Tibial artery (tissue), 4 donors: ENCODE data around the gene MAP3K3.

Source experiments
- DNase-seq, 2 donors: peaks; one replicate each; pipeline ENCODE4 v3.0.0-alpha.2; 2019
- H3K27ac ChIP-seq, 2 donors: fragments of 200-600 bp; sonication (generic) in 1 of 2; 1 replicate in 1 of 2; 2 replicates in 1 of 2; pipeline ENCODE4 v1.5.1; 2018 to 2019; ENCODE audit warnings: mild to moderate bottlenecking in 1 of 2
- H3K27me3 ChIP-seq, 2 donors: fragments of 200-600 bp; sonication (generic) in 1 of 2; one replicate each; pipeline versions ENCODE4 v1.5.1 to v1.6.0; 2016 to 2019
- H3K36me3 ChIP-seq, 3 donors: fragments of 200-600 bp; sonication (generic) in 2 of 3; one replicate each; pipeline ENCODE4 v1.5.1; 2016 to 2019; ENCODE audit warnings: mild to moderate bottlenecking in 2 of 3
- H3K4me1 ChIP-seq, 4 donors: fragments of 200-600 bp; sonication (generic) in 2 of 4; 1 replicate in 3 of 4; 2 replicates in 1 of 4; pipeline ENCODE4 v1.5.1; 2016 to 2019
- H3K4me3 ChIP-seq, 2 donors: fragments of 200-600 bp; sonication (generic) in 1 of 2; 1 replicate in 1 of 2; 2 replicates in 1 of 2; pipeline ENCODE4 v1.5.1; 2018 to 2019; ENCODE audit warnings: mild to moderate bottlenecking in 2 of 2
- H3K9me3 ChIP-seq, 3 donors: fragments of 200-600 bp; sonication (generic) in 1 of 3; one replicate each; pipeline ENCODE4 v1.5.1; 2016 to 2019
- CTCF ChIP-seq, 2 experiments: fragments of 200-600 bp in 1 of 2; fragments of 450-650 bp in 1 of 2; IDR thresholded peaks; one replicate each; pipeline ENCODE4 v1.5.1; 2017 to 2019; ENCODE audit warnings: antibody characterized with exemption in 2 of 2, mild to moderate bottlenecking in 1 of 2, moderate library complexity in 1 of 2
- intact Hi-C: fragments of 100-400 bp; cut with DNase I; formaldehyde crosslinking; loops from one replicate; pipeline ENCODE4 v1.15.0; 2023; ENCODE audit warnings: low total_unique reads

MAP3K3 gene

GRCh38 chr17:63621684-63622573 is at the start of gene MAP3K3:
TSS of gene MAP3K3 (plus strand) at chr17:63622417. CDS start at chr17:63622760, 343 bp downstream.
- H3K27ac ChIP-seq = peak within 1 kb of the TSS; percentile 82
- no peaks in the 10 kb centered on the region for H3K9me3 ChIP-seq
- H3K4me3 ChIP-seq = peak within 1 kb of the TSS; percentile 67 to 88
- intact Hi-C loops = loop anchor here (5.0 kb wide), 1 partner anchor 70 kb away; the partner anchor contains the start of gene DCAF7
- H3K4me1 ChIP-seq = peaks cover 0 to 37% (median 19%) of the 10 kb centered on the region in 4 donors
- no peak for TF ChIP-seq CTCF (IDR thresholded peaks at IDR 0.05)
- H3K27me3 ChIP-seq = no peaks in the 10 kb centered on the region
- no peaks in the 10 kb centered on the region for H3K36me3 ChIP-seq
- peak; percentile 100 for DNase-seq

- DNase-seq = no peak
- Histone ChIP-seq H3K36me3 (peaks cover 0 to 6% (median 0%) of the 10 kb centered on the region in 3 donors), H3K27ac (no peak overlapping the region), H3K9me3 (no peaks in the 10 kb centered on the region), H3K27me3 (no peaks in the 10 kb centered on the region), H3K4me3 (no peak overlapping the region), H3K4me1 (no peaks in the 10 kb centered on the region)
- TF ChIP-seq CTCF (IDR thresholded peaks at IDR 0.05) = no peak
- intact Hi-C loops = no loop called here
Measured at GRCh38 chr17:63573634-63574033, 48.6 kb upstream of the MAP3K3 start.

- H3K9me3 ChIP-seq = no peaks in the 10 kb centered on the region
- no peak overlapping the region for H3K4me3 ChIP-seq
- TF ChIP-seq CTCF (IDR thresholded peaks at IDR 0.05) = no peak
- DNase-seq = no peak
- intact Hi-C loops = no loop called here
- H3K36me3 ChIP-seq = peaks cover 24 to 45% (median 36%) of the 10 kb centered on the region in 3 donors
- no peak overlapping the region for H3K27ac ChIP-seq
- no peaks in the 10 kb centered on the region for H3K4me1 ChIP-seq
- H3K27me3 ChIP-seq = no peaks in the 10 kb centered on the region
Measured at GRCh38 chr17:63578027-63578768, 44.0 kb upstream of the MAP3K3 start.

- no peak for DNase-seq
- peaks cover 29 to 50% (median 42%) of the 10 kb centered on the region in 3 donors for H3K36me3 ChIP-seq
- H3K9me3 ChIP-seq = no peaks in the 10 kb centered on the region
- no peak overlapping the region for H3K27ac ChIP-seq
- H3K4me3 ChIP-seq = no peak overlapping the region
- no peak for TF ChIP-seq CTCF (IDR thresholded peaks at IDR 0.05)
- intact Hi-C loops = no loop called here
- no peaks in the 10 kb centered on the region for H3K4me1 ChIP-seq
- no peaks in the 10 kb centered on the region for H3K27me3 ChIP-seq
Measured at GRCh38 chr17:63578769-63579111, 43.5 kb upstream of the MAP3K3 start.

GRCh38 chr17:63579633-63580032 is 42.6 kb upstream of the MAP3K3 start:
- no peak overlapping the region for H3K27ac ChIP-seq
- no peak for TF ChIP-seq CTCF (IDR thresholded peaks at IDR 0.05)
- no peak for DNase-seq
- no peaks in the 10 kb centered on the region for H3K9me3 ChIP-seq
- no peaks in the 10 kb centered on the region for H3K27me3 ChIP-seq
- H3K4me3 ChIP-seq = no peak overlapping the region
- intact Hi-C loops = no loop called here
- H3K4me1 ChIP-seq = no peaks in the 10 kb centered on the region
- H3K36me3 ChIP-seq = peaks cover 38 to 59% (median 51%) of the 10 kb centered on the region in 3 donors
